Mucosa of descending colon (tissue), 3 donors: ENCODE measurements around the gene CRIP3. TPM values are rescaled to one million over a fixed set of nuclear protein-coding genes. Genes with fewer than 3 reads are reported as not detected.

ENCODE experiments used
- ATAC-seq: fragments of 200-7000 bp; cut with Tn5 transposase; one replicate; pipeline ENCODE4 v1.9.1; 2020; ENCODE audit warnings: mild to moderate bottlenecking, moderate library complexity
- DNase-seq, 3 donors: peaks; one replicate each; pipeline ENCODE4 v3.0.0-alpha.2; 2020
- H3K36me3 ChIP-seq: fragments of 200-600 bp; one replicate; pipeline ENCODE4 v1.8.0; 2021; ENCODE audit warnings: low read depth, mild to moderate bottlenecking
- H3K4me1 ChIP-seq: fragments of 200-600 bp; one replicate; pipeline ENCODE4 v1.8.0; 2021; ENCODE audit warnings: low read depth, mild to moderate bottlenecking
- H3K4me3 ChIP-seq: fragments of 200-600 bp; one replicate; pipeline ENCODE4 v1.8.0; 2021; ENCODE audit warnings: mild to moderate bottlenecking
- H3K9me3 ChIP-seq: fragments of 200-600 bp; one replicate; pipeline ENCODE4 v1.8.0; 2021; ENCODE audit warnings: mild to moderate bottlenecking
- intact Hi-C, 2 donors: fragments of 100-400 bp; cut with DNase I in 1 of 2; cut with micrococcal nuclease in 1 of 2; formaldehyde crosslinking; loops; one replicate each; pipeline versions ENCODE4 v1.11.0 to v1.11.1; 2022; cut with DNase I, micrococcal nuclease
- total RNA-seq, 3 donors: library from RNA; stranded (reverse); fragmentation: NEBNext Ultra II Directional in 2 of 3; extraction: Animal tissue kit (Norgen Biotek cat#: 25700) in 2 of 3; gene quantifications; one replicate each; pipeline versions ENCODE4 v1.2.1 to v1.2.4, GENCODE V29; 2021 to 2023
- TF ChIP-seq, protein P1 (sequence below): fragments of 200-600 bp; IDR thresholded peaks from one replicate; pipeline ENCODE4 v1.8.0; 2022; ENCODE audit warnings: antibody characterized with exemption, mild to moderate bottlenecking
- donor health status: DM: no; HTN: no; CAD: no; lungs with moderate emphysema.
- donor health status: DM: no; HTN: no; CAD: no.
- donor health status: DM: no; HTN: yes; CAD: no.

Gene CRIP3
- total RNA-seq, 3 donors from 2014 or later = 0.77 to 1.8 (median 1.3) TPM

DNA sequence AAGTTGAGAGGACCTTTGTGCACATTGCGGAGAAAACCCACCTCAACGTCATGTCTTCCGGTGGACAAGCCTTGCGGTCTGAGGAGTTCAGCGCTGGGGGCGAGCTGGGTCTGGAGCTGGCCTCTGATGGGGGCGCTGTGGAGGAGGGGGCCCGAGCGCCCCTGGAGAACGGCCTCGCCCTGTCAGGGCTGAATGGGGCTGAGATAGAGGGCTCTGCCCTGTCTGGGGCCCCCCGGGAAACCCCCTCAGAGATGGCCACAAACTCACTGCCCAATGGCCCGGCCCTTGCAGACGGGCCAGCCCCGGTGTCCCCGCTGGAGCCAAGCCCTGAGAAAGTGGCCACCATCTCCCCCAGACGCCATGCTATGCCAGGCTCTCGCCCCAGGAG, 25.1 kb downstream of the CRIP3 start:
- TF ChIP-seq, protein P1, sequence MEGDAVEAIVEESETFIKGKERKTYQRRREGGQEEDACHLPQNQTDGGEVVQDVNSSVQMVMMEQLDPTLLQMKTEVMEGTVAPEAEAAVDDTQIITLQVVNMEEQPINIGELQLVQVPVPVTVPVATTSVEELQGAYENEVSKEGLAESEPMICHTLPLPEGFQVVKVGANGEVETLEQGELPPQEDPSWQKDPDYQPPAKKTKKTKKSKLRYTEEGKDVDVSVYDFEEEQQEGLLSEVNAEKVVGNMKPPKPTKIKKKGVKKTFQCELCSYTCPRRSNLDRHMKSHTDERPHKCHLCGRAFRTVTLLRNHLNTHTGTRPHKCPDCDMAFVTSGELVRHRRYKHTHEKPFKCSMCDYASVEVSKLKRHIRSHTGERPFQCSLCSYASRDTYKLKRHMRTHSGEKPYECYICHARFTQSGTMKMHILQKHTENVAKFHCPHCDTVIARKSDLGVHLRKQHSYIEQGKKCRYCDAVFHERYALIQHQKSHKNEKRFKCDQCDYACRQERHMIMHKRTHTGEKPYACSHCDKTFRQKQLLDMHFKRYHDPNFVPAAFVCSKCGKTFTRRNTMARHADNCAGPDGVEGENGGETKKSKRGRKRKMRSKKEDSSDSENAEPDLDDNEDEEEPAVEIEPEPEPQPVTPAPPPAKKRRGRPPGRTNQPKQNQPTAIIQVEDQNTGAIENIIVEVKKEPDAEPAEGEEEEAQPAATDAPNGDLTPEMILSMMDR = no peak

DNA sequence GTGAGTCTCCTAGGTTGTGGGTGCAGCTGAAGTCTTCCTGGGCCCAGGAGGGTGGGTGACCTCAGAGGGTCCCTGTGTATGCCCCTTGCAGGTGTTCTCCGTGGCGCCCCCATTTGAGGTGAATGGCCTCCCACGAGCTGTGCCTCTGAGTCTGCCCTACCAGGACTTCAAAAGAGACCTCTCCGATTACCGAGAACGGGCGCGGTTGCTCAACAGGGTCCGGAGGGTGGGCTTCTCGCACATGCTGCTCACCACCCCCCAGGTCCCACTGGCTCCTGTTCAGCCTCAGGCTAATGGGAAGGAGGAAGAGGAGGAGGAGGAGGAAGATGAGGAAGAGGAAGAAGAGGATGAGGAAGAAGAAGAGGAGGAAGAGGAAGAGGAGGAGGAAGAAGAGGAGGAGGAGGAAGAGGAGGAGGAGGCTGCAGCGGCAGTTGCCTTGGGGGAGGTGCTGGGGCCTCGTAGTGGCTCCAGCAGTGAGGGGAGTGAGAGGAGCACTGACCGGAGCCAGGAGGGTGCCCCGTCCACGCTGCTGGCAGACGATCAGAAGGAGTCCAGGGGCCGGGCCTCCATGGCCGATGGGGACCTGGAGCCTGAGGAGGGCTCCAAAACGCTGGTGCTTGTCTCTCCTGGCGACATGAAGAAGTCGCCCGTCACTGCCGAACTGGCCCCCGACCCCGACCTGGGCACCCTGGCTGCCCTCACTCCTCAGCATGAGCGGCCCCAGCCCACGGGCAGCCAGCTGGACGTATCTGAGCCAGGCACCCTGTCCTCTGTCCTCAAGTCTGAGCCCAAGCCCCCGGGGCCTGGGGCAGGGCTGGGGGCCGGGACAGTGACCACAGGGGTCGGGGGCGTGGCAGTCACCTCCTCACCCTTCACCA, 25.8 kb downstream of the CRIP3 start:
- H3K36me3 ChIP-seq = no peaks in the 10 kb centered on the region
- DNase-seq (peak in 1 of 3 donors; percentile 40), ATAC-seq (no peak)
- no peak overlapping the region for H3K4me3 ChIP-seq
- TF ChIP-seq, protein P1 = no peak
- peaks cover 12% of the 10 kb centered on the region for H3K4me1 ChIP-seq
- intact Hi-C loops = no loop called here
- no peaks in the 10 kb centered on the region for H3K9me3 ChIP-seq

More for the DNA sequence above, 25.1 kb downstream of the CRIP3 start:
- Histone ChIP-seq H3K4me3 (no peak overlapping the region), H3K9me3 (no peaks in the 10 kb centered on the region), H3K36me3 (no peaks in the 10 kb centered on the region), H3K4me1 (peaks cover 12% of the 10 kb centered on the region)
- ATAC-seq (no peak), DNase-seq (peak in 1 of 3 donors; percentile 29)
- intact Hi-C loops = no loop called here

DNA sequence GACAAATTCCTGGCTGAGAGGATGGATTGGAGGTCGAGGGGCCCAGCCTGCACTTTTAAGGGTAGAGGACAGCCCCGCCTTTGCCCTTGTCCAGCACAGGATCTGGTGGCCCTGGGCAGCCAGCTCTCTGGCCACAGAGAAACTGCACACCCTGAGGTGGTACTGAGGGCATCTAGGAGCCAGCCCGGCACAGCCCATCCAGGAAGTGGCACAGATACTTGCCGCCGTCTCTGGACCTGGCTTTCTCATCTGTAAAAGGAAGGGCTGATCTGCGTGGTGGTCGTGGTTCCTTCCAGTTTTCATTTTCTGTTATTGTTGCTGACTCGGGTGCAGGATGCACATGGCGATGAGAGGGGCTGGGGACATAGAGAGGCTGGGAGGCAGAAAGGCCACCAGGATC, 26.6 kb downstream of the CRIP3 start:
- peaks cover 19% of the 10 kb centered on the region for H3K4me1 ChIP-seq
- H3K36me3 ChIP-seq = no peaks in the 10 kb centered on the region
- no peak for ATAC-seq
- peak in 1 of 3 donors; percentile 37 for DNase-seq
- intact Hi-C loops = no loop called here
- no peak overlapping the region for H3K4me3 ChIP-seq
- TF ChIP-seq, protein P1 = no peak
- H3K9me3 ChIP-seq = no peaks in the 10 kb centered on the region

DNA sequence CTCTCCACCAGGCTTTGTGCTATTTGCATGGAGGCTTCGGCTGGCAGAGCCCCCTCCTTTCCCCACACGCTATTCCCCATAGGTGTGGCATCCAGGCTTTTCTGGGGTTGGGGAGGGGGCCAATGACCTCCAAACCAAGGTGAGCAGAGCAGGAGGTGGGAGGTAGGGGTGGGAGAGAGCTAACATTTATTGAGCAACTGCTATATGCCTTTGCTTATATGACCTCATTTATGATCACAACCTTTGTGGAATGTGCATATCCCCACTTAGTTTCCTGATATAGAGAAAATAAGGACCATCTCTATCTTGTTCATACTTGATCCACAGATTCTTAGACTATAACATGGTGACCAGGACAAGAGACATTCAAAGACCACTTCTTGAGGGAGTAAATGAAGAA, 28.4 kb downstream of the CRIP3 start:
- no peak for ATAC-seq
- H3K36me3 ChIP-seq = no peaks in the 10 kb centered on the region
- TF ChIP-seq, protein P1 = no peak

DNA sequence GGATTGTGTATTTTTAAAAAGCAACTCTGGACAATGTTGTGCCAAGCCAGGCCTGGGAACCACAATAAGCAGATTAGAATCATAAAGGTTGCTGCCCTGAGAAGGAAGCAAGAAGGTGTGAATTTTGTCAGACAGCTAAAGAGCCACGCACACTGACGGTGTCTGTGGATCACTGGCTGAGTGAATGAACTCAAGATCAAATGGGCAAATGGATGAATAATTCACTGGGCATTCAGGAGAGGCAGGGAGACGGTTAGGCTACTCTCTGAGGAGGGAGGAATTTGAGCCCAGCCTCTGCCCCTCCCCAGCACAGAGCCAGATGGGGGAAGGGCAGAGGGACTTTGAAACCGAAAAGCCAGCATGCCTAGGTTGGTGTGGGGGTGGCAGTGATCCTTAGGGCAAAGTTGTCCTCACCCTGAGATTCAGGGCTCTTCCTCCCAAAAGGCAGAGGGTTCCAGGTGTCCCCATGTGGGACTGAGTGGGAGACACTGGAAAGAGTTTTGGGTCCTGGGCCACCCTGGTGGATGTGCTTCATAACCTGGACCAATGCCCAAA, 30.0 kb downstream of the CRIP3 start:
- Histone ChIP-seq H3K9me3 (no peaks in the 10 kb centered on the region), H3K4me1 (peaks cover 40% of the 10 kb centered on the region), H3K4me3 (no peak overlapping the region), H3K36me3 (no peaks in the 10 kb centered on the region)
- TF ChIP-seq, protein P1 = no peak
- ATAC-seq = peak; percentile 49
- DNase-seq = peak; percentile 50 to 81 (median 74)
- intact Hi-C loops = no loop called here

More for the DNA sequence above, 28.4 kb downstream of the CRIP3 start:
- Histone ChIP-seq H3K4me3 (no peak overlapping the region), H3K4me1 (peaks cover 37% of the 10 kb centered on the region), H3K9me3 (no peaks in the 10 kb centered on the region)
- DNase-seq = peak in 1 of 3 donors; percentile 19
- intact Hi-C loops = no loop called here
